ENCODE data around the gene CCP110.

- TF ChIP-seq CTCF (optimal IDR thresholded peaks at IDR 0.05 in 1 of 3, IDR thresholded peaks at IDR 0.05 in 1 of 3, conservative IDR thresholded peaks at IDR 0.05 in 1 of 3; ENCODE audit: extremely low read depth in 1 of 3, insufficient read depth in 2 of 3, low read length in 3 of 3) = no peak
- no peak for TF ChIP-seq EZH2 (IDR thresholded peaks at IDR 0.05; ENCODE audit: low read length)
These were observed 50.3 kb downstream of the CCP110 start for GRCh38 chr16:19573997-19574396.
